ENCODE measurements around the gene CEACAM20. TPM values are rescaled to one million over a fixed set of nuclear protein-coding genes. Genes with fewer than 3 reads are reported as not detected.
A peak's percentile ranks its signal among the peaks of the same experiment; 100 is the strongest.

Gene CEACAM20
- total and polyA plus RNA-seq, 2 of the 13 experiments (the other 11 are each of a cell fraction or from before 2014, with no cell fraction given), result 0.04 TPM; not detected in 1

GRCh38 chr19:44499962-44500949 lies 29.2 kb downstream of the CEACAM20 start, which contains the start of gene ZNF180 (continued):
- TF ChIP-seq ZBTB2 (CRISPR knock-in tag; IDR thresholded peaks at IDR 0.05; ENCODE audit: low read depth) (peak; percentile 71; the same call in 1 of the 2 replicates), MAFG (CRISPR knock-in tag; IDR thresholded peaks at IDR 0.05) (no peak), SAFB2 (CRISPR knock-in tag; IDR thresholded peaks at IDR 0.05; ENCODE audit: borderline replicate concordance, low read depth) (peak; percentile 69), CHD4 (IDR thresholded peaks at IDR 0.05; ENCODE audit: borderline replicate concordance, low read length) (no peak), MEIS1 (CRISPR knock-in tag; IDR thresholded peaks at IDR 0.05; ENCODE audit: borderline replicate concordance) (peak; percentile 79; the same call in 1 of the 2 replicates), ARNT2 (CRISPR knock-in tag; IDR thresholded peaks at IDR 0.05; ENCODE audit: low read depth) (no peak; the same call in 1 of the 2 replicates), ZFX (CRISPR knock-in tag; IDR thresholded peaks at IDR 0.05; ENCODE audit: low read depth) (peak; percentile 100), HOXA3 (CRISPR knock-in tag; IDR thresholded peaks at IDR 0.05) (peak; percentile 92), NFATC3 (CRISPR knock-in tag; IDR thresholded peaks at IDR 0.05) (no peak), MEIS2 (CRISPR knock-in tag; IDR thresholded peaks at IDR 0.05) (peak; percentile 58; the same call in 1 of the 2 replicates), NFE2 (CRISPR knock-in tag; IDR thresholded peaks at IDR 0.05) (no peak), ZNF382 (CRISPR knock-in tag; IDR thresholded peaks at IDR 0.05; ENCODE audit: borderline replicate concordance) (no peak), ZNF776 (CRISPR knock-in tag; IDR thresholded peaks at IDR 0.05) (peak; percentile 91), ETV5 (CRISPR knock-in tag; IDR thresholded peaks at IDR 0.05; ENCODE audit: borderline replicate concordance) (peak; percentile 54; the same call in 1 of the 2 replicates), ZNF207 (IDR thresholded peaks at IDR 0.05; ENCODE audit: borderline replicate concordance) (no peak), ZNF20 (CRISPR knock-in tag; IDR thresholded peaks at IDR 0.05) (peak; percentile 82; the same call in 1 of the 2 replicates), SP4 (CRISPR knock-in tag; IDR thresholded peaks at IDR 0.05) (peak; percentile 75), LCORL (IDR thresholded peaks at IDR 0.05) (no peak), LCORL (CRISPR knock-in tag; IDR thresholded peaks at IDR 0.05) (peak; percentile 87; the same call in 1 of the 2 replicates), ATF5 (CRISPR knock-in tag; IDR thresholded peaks at IDR 0.05; ENCODE audit: low read depth) (peak; percentile 22; the same call in 1 of the 2 replicates), BCL6 (CRISPR knock-in tag; IDR thresholded peaks at IDR 0.05) (peak; percentile 48), ZNF740 (CRISPR knock-in tag; IDR thresholded peaks at IDR 0.05) (no peak; the same call in 1 of the 2 replicates), E2F5 (CRISPR knock-in tag; conservative IDR thresholded peaks at IDR 0.05) (peak; percentile 62), HNF4A (CRISPR knock-in tag; IDR thresholded peaks at IDR 0.05) (no peak), TBX2 (CRISPR knock-in tag; IDR thresholded peaks at IDR 0.05; ENCODE audit: borderline replicate concordance) (peak; percentile 81), KLF15 (CRISPR knock-in tag; IDR thresholded peaks at IDR 0.05; ENCODE audit: borderline replicate concordance) (peak; percentile 73; the same call in 1 of the 2 replicates), KMT2A (CRISPR knock-in tag; IDR thresholded peaks at IDR 0.05) (peak; percentile 94)

Measured in HepG2 (cell line).